HEK293 (cell line): ENCODE data around the gene XK.

ENCODE experiments used
- CTCF ChIP-seq: fragments of 450-650 bp; formaldehyde crosslinking; IDR thresholded peaks from 2 replicates; pipeline ENCODE4 v1.5.1; 2016; ENCODE audit warnings: missing biosample characterization, missing genetic modification characterization
- HOXD13 ChIP-seq: sonication (generic); formaldehyde crosslinking; IDR thresholded peaks from 2 replicates; pipeline ENCODE4 v1.8.0; 2022; ENCODE audit warnings: missing genetic modification reagents, borderline replicate concordance
- ZBTB17 ChIP-seq: fragments of 450-650 bp; formaldehyde crosslinking; IDR thresholded peaks from 2 replicates; pipeline ENCODE4 v1.5.1; 2016; ENCODE audit warnings: missing biosample characterization, missing genetic modification characterization
- TF ChIP-seq, protein P1 (sequence below): fragments of 450-650 bp; formaldehyde crosslinking; IDR thresholded peaks from 2 replicates; pipeline ENCODE4 v1.5.1; 2016; ENCODE audit warnings: missing biosample characterization, missing genetic modification characterization

DNA sequence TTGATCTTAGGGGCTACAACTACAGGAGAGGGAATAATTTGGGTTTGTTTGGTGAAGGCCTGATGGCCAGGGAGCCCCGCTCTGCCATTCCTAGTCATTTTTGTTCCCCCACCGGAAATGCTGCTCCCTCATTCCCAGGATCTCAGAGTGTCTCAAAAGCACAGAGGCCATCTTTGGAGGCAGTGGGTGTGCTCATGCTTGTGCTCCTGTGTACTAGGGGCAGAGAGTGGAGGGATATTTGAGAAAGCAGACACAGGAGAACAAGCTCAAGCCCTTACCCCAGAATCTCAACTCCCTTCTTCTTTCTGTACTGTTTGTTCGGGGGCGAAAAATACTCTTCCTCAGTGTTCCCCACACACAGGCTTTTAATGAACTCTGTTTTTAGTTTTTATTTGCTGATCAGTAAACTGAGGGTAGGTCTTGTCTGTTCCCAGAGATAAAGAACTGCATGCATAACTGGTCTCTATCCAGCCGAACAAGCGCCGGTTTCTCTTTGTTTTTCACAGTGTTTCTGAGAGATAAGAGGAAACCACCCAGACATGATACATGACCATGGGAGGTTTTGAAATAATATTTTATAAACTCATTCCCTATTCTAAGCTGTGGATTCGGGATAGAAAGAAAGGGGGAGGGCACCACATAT lies 32.9 kb upstream of the XK start:
- TF ChIP-seq HOXD13 (no peak), CTCF (tag by site-specific recombination) (no peak), ZBTB17 (tag by site-specific recombination) (no peak)
- TF ChIP-seq, protein P1, sequence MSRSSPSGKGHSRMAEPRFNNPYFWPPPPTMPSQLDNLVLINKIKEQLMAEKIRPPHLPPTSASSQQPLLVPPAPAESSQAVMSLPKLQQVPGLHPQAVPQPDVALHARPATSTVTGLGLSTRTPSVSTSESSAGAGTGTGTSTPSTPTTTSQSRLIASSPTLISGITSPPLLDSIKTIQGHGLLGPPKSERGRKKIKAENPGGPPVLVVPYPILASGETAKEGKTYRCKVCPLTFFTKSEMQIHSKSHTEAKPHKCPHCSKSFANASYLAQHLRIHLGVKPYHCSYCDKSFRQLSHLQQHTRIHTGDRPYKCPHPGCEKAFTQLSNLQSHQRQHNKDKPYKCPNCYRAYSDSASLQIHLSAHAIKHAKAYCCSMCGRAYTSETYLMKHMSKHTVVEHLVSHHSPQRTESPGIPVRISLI (tag by site-specific recombination) = no peak
